Measurements from ENCODE around the gene NRCAM.

Gene NRCAM

GRCh38 chr7:108408296-108408991, 47.8 kb downstream of the NRCAM start:
- no peak overlapping the region for H3K27ac ChIP-seq (ENCODE audit: poor library complexity, severe bottlenecking)
- DNase-seq (ENCODE audit: low spot score) (no peak), ATAC-seq (ENCODE audit: low read depth) (no peak)
- no peak overlapping the region for H3K4me3 ChIP-seq (ENCODE audit: severe bottlenecking)
- H3K4me1 ChIP-seq (ENCODE audit: insufficient read depth, poor library complexity, severe bottlenecking) = no peaks in the 10 kb centered on the region
- H3K36me3 ChIP-seq (ENCODE audit: low read depth) = no peaks in the 10 kb centered on the region
- H3K9me3 ChIP-seq (ENCODE audit: severe bottlenecking) = no peaks in the 10 kb centered on the region
- no peak for TF ChIP-seq CTCF (IDR thresholded peaks at IDR 0.05; ENCODE audit: poor library complexity, severe bottlenecking)
- H3K27me3 ChIP-seq (ENCODE audit: insufficient read depth, poor library complexity, severe bottlenecking) = no peaks in the 10 kb centered on the region

GRCh38 chr7:108407676-108408075, 48.6 kb downstream of the NRCAM start:
- Histone ChIP-seq H3K9me3 (ENCODE audit: severe bottlenecking) (no peaks in the 10 kb centered on the region), H3K4me1 (ENCODE audit: insufficient read depth, poor library complexity, severe bottlenecking) (no peaks in the 10 kb centered on the region), H3K27ac (ENCODE audit: poor library complexity, severe bottlenecking) (no peak overlapping the region), H3K36me3 (ENCODE audit: low read depth) (no peaks in the 10 kb centered on the region), H3K27me3 (ENCODE audit: insufficient read depth, poor library complexity, severe bottlenecking) (no peaks in the 10 kb centered on the region), H3K4me3 (ENCODE audit: severe bottlenecking) (no peak overlapping the region)
- DNase-seq (ENCODE audit: low spot score) (no peak), ATAC-seq (ENCODE audit: low read depth) (no peak)
- no peak for TF ChIP-seq CTCF (IDR thresholded peaks at IDR 0.05; ENCODE audit: poor library complexity, severe bottlenecking)

GRCh38 chr7:108406222-108406890, 49.9 kb downstream of the NRCAM start:
- ATAC-seq (ENCODE audit: low read depth) (peak; percentile 41; the same call in 1 of the 3 replicates), DNase-seq (ENCODE audit: low spot score) (no peak)
- Histone ChIP-seq H3K27me3 (ENCODE audit: insufficient read depth, poor library complexity, severe bottlenecking) (no peaks in the 10 kb centered on the region), H3K4me1 (ENCODE audit: insufficient read depth, poor library complexity, severe bottlenecking) (no peaks in the 10 kb centered on the region), H3K36me3 (ENCODE audit: low read depth) (no peaks in the 10 kb centered on the region), H3K4me3 (ENCODE audit: severe bottlenecking) (no peak overlapping the region), H3K27ac (ENCODE audit: poor library complexity, severe bottlenecking) (no peak overlapping the region), H3K9me3 (ENCODE audit: severe bottlenecking) (no peaks in the 10 kb centered on the region)
- TF ChIP-seq CTCF (IDR thresholded peaks at IDR 0.05; ENCODE audit: poor library complexity, severe bottlenecking) = no peak

- no peak for TF ChIP-seq CTCF (IDR thresholded peaks at IDR 0.05; ENCODE audit: poor library complexity, severe bottlenecking)
- ATAC-seq (ENCODE audit: low read depth) (no peak), DNase-seq (ENCODE audit: low spot score) (no peak)
- H3K4me3 ChIP-seq (ENCODE audit: severe bottlenecking) = no peak overlapping the region
- H3K27me3 ChIP-seq (ENCODE audit: insufficient read depth, poor library complexity, severe bottlenecking) = no peaks in the 10 kb centered on the region
- H3K9me3 ChIP-seq (ENCODE audit: severe bottlenecking) = no peaks in the 10 kb centered on the region
- H3K27ac ChIP-seq (ENCODE audit: poor library complexity, severe bottlenecking) = no peak overlapping the region
- H3K4me1 ChIP-seq (ENCODE audit: insufficient read depth, poor library complexity, severe bottlenecking) = no peaks in the 10 kb centered on the region
- no peaks in the 10 kb centered on the region for H3K36me3 ChIP-seq (ENCODE audit: low read depth)
Measured at GRCh38 chr7:108404509-108405420, 51.5 kb downstream of the NRCAM start.

All from RWPE2 (cell line).